Psoas muscle (tissue), 8 donors: Measurements from ENCODE around the gene ARHGAP15. TPM values are rescaled to one million over a fixed set of nuclear protein-coding genes. Genes with fewer than 3 reads are reported as not detected.

Experiments used
- ATAC-seq, 4 donors: fragments of 200-7000 bp; cut with Tn5 transposase; one replicate each; pipeline ENCODE4 v1.9.1; 2020; ENCODE audit warnings: moderate library complexity in 3 of 4, mild to moderate bottlenecking in 2 of 4
- DNase-seq, 2 donors: peaks; one replicate each; pipeline ENCODE4 v3.0.0-alpha.2; 2020
- H3K27ac ChIP-seq: fragments of 200-600 bp; one replicate; pipeline ENCODE4 v1.8.0; 2022
- H3K27me3 ChIP-seq, 3 donors: fragments of 200-600 bp in 1 of 3; one replicate each; pipeline versions ENCODE4 v1.6.1 to v1.8.0; 2013 to 2022; ENCODE audit warnings: low read length in 2 of 3, mild to moderate bottlenecking in 2 of 3, moderate library complexity in 1 of 3; ENCODE audit not compliant: insufficient read depth in 3 of 3
- H3K36me3 ChIP-seq, 2 donors: fragments of 200-600 bp in 1 of 2; one replicate each; pipeline versions ENCODE4 v1.6.1 to v1.8.0; 2013 to 2022; ENCODE audit warnings: low read depth in 1 of 2, mild to moderate bottlenecking in 1 of 2, moderate library complexity in 1 of 2; ENCODE audit not compliant: insufficient read depth in 1 of 2
- H3K4me1 ChIP-seq: fragments of 200-600 bp; one replicate; pipeline ENCODE4 v1.8.0; 2022
- H3K4me3 ChIP-seq: fragments of 200-600 bp; one replicate; pipeline ENCODE4 v1.8.0; 2022; ENCODE audit warnings: mild to moderate bottlenecking
- H3K9me3 ChIP-seq: fragments of 200-600 bp; one replicate; pipeline ENCODE4 v1.8.0; 2022
- CTCF ChIP-seq: fragments of 200-600 bp; IDR thresholded peaks from one replicate; pipeline ENCODE4 v1.8.0; 2022; ENCODE audit warnings: antibody characterized with exemption
- WGBS, 3 donors: extraction: QIAGEN DNeasy Blood & Tissue Kit; methylation state at CpG; one replicate each; pipeline versions ENCODE4 v1.1.6 to v1.1.7; 2013; 5-methylcytosine and 5-hydroxymethylcytosine counted together
- intact Hi-C, 2 donors: fragments of 100-400 bp; cut with DNase I; formaldehyde crosslinking; loops; one replicate each; pipeline versions ENCODE4 v1.11.0 to v1.14.2; 2022
- polyA plus RNA-seq, 3 donors: library from polyadenylated mRNA; stranded (reverse); fragments of 200-250 nt; gene quantifications; one replicate each; pipeline ENCODE4 v1.2.3, GENCODE V29; 2013
- total RNA-seq, 4 donors: library from RNA; stranded (reverse); fragmentation: NEBNext Ultra II Directional in 2 of 4; extraction: Animal tissue kit (Norgen Biotek cat#: 25700) in 2 of 4; gene quantifications; one replicate each; pipeline versions ENCODE4 v1.2.1 to v1.2.4, GENCODE V29; 2021 to 2023
- donor health status: healthy with polysubstance abuse.
- donor health status: DM: no; HTN: no; CAD: no; lungs with moderate emphysema.
- donor health status: Bipolar disorder and iron deficiency.
- donor health status: healthy.
- donor health status: DM: yes; HTN: yes; CAD: no.
- donor health status: DM: no; HTN: no; CAD: no.
- donor health status: DM: no; HTN: no; CAD: no.
- donor health status: DM: yes; HTN: yes; CAD: no.

ARHGAP15 gene
- total and polyA plus RNA-seq, 7 donors: 0.49 to 3.1 (median 0.95) TPM

- Histone ChIP-seq H3K9me3 (no peaks in the 10 kb centered on the region), H3K36me3 (no peaks in the 10 kb centered on the region), H3K4me3 (no peak overlapping the region), H3K27me3 (no peaks in the 10 kb centered on the region), H3K27ac (no peak overlapping the region), H3K4me1 (no peaks in the 10 kb centered on the region)
- no peak for DNase-seq
- TF ChIP-seq CTCF: no peak
- no peak for ATAC-seq
- intact Hi-C loops: no loop called here
Measured at GRCh38 chr2:143297182-143297581, 168.0 kb downstream of the ARHGAP15 start.

GRCh38 chr2:143300536-143300935 lies 171.3 kb downstream of the ARHGAP15 start:
- Histone ChIP-seq H3K36me3 (no peaks in the 10 kb centered on the region), H3K4me1 (no peaks in the 10 kb centered on the region), H3K4me3 (no peak overlapping the region), H3K27ac (no peak overlapping the region), H3K27me3 (no peaks in the 10 kb centered on the region), H3K9me3 (no peaks in the 10 kb centered on the region)
- TF ChIP-seq CTCF: no peak
- intact Hi-C loops: no loop called here
- DNase-seq: no peak
- ATAC-seq: no peak

- WGBS, 3 donors: 53 to 69% (median 60%) methylated on average over 2 of the region's 2 CpGs
- DNase-seq (no peak), ATAC-seq (no peak)
- Histone ChIP-seq H3K9me3 (no peaks in the 10 kb centered on the region), H3K4me1 (no peaks in the 10 kb centered on the region), H3K36me3 (no peaks in the 10 kb centered on the region), H3K27ac (no peak overlapping the region), H3K27me3 (no peaks in the 10 kb centered on the region), H3K4me3 (no peak overlapping the region)
- intact Hi-C loops: no loop called here
- TF ChIP-seq CTCF: no peak
Measured at GRCh38 chr2:143311426-143311825, 182.2 kb downstream of the ARHGAP15 start.

GRCh38 chr2:143312441-143312840 lies 183.2 kb downstream of the ARHGAP15 start:
- 49 to 62% (median 49%) methylated on average over 4 of the region's 4 CpGs for WGBS, 3 donors
- no peaks in the 10 kb centered on the region for H3K9me3 ChIP-seq
- no peaks in the 10 kb centered on the region for H3K4me1 ChIP-seq
- no peak overlapping the region for H3K4me3 ChIP-seq
- H3K27ac ChIP-seq: no peak overlapping the region
- no peak for TF ChIP-seq CTCF
- no peaks in the 10 kb centered on the region for H3K36me3 ChIP-seq
- H3K27me3 ChIP-seq: no peaks in the 10 kb centered on the region
- ATAC-seq (no peak), DNase-seq (no peak)
- intact Hi-C loops: no loop called here

GRCh38 chr2:143313861-143314260 lies 184.6 kb downstream of the ARHGAP15 start:
- ATAC-seq: no peak
- H3K4me1 ChIP-seq: no peaks in the 10 kb centered on the region

More at GRCh38 chr2:143313861-143314260, 184.6 kb downstream of the ARHGAP15 start:
- no peak for TF ChIP-seq CTCF
- WGBS, 3 donors: 86 to 94% (median 86%) methylated on average over 2 of the region's 2 CpGs
- Histone ChIP-seq H3K27me3 (no peaks in the 10 kb centered on the region), H3K36me3 (no peaks in the 10 kb centered on the region), H3K4me3 (no peak overlapping the region), H3K27ac (no peak overlapping the region), H3K9me3 (no peaks in the 10 kb centered on the region)
- DNase-seq: no peak
- intact Hi-C loops: no loop called here
